NCI-H146 (cell line): ENCODE data around the gene RSF1.

ENCODE experiments used
- DNase-seq: peaks from one replicate; lab custom pipeline; 2025; lab: John Stamatoyannopoulos, UW

RSF1 gene

DNA sequence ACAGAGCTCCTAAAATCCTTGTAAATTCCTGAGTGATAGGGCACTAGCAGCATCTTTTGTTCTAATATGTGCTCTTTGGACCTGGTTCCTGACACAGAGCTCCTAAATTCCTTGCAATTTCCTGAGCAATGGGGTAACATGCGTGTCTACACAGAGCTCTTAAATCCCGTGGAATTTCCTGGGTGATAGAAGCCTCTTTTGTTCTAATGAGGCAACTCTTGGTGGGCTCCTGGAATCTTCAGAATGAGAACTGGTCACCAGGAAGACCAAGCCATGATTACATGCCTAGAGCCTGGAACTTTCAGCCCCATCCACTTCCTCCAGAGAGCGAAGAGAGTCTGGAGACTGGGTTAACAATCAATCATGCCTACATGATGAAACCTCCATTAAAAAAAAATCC lies 19.0 kb downstream of the RSF1 start:
- no peak for DNase-seq

DNA sequence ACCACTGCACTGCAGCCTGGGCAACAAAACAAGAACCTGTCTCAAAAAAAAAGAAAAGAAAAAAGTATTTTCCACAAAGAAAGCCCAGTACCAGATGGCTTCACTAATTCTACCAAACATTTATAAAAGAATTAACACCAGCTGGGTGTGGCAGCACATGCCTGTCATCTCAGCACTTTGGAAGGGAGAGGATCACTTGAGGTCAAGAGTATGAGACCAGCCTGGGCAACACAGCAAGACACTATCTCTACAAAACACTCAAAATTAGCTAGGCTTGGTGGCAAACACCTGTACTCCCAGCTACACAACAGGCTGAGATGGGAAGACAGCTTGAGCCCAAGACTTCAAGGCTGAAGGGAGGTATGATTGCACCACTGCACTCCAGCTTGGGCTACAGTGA lies 20.1 kb downstream of the RSF1 start:
- no peak for DNase-seq

DNA sequence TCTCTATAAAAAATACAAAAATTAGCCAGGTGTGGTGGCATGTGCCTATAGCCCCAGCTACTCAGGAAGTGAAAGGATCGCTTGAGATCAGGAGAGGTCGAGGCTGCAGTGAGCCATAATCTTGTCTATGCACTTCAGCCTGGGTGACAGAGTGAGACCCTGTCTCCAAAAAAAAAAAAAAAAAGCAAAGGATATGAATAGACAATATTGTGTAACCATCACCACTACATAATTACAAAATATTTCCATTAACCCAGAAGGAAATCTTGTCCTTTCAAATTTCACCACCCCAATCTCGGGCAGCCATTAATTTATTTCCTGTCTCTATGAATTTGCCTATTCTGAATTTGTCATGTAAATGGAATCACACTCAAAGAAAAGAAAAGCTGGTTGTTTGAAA lies 21.2 kb downstream of the RSF1 start:
- no peak for DNase-seq

DNA sequence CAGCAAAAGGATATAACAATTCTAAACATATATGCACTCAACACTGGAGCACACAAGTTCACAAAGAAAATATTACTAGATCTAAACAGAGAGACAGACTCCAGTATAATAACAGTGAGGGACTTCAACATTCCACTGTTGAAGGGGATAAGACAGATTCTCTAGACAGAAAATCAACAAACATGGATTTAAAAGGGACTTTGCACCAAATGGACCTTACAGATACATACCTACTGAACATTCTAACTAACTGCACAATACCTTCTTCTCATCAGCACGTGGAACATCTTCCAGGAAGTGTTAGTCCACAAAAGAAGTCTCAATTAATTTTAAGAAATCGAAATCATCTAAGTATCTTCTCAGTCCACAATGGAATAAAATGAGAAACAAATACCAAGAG lies 26.6 kb downstream of the RSF1 start:
- no peak for DNase-seq

DNA sequence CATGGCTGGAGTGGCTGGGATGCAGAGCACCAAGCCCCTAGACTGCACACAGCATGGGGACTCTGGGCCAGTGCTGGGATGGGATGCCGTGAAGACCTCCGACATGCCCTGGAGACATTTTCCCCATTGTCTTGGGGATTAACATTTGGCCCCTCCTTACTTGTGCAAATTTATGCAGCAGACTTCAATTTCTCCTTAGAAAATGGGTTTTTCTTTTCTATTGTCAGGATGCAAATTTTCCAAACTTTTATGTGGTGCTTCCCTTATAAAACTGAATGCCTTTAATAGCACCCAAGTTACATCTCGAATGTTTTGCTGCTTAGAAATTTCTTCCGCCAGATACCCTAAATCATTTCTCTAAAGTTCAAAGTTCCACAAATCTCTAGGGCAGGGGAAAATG lies 29.2 kb downstream of the RSF1 start:
- no peak for DNase-seq

DNA sequence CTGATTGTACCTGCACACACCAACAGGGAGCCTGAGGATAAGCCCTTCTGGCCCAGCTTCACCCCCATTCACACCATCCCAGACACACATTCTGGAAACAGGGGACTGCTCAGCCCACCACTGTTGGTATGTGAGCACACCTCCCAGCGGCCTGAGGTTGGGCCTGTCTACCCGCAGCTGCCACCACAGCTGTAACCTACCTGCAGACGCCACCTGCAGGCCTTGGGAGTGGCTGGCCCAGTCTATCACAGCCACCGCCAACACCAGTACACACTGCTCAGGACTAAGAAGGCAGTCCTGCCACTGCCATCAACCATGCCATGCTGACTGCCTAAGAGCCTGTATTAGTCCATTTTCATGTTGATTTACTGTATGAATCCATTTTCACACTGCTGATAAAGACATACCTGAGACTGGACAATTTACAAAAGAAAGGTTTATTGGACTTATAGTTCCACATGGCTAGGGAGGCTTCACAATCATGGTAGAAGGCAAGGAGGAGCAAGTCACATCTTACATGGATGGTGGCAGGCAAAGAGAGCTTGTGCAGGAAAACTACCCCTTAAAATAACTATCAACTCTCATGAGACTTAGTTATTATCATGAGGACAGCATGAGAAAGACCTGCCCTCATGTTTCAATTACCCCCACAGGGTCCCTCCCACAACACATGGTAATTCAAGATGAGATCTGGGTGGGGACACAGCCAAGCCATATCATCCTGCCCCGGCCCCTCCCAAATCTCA lies 30.6 kb downstream of the RSF1 start:
- DNase-seq: no peak

DNA sequence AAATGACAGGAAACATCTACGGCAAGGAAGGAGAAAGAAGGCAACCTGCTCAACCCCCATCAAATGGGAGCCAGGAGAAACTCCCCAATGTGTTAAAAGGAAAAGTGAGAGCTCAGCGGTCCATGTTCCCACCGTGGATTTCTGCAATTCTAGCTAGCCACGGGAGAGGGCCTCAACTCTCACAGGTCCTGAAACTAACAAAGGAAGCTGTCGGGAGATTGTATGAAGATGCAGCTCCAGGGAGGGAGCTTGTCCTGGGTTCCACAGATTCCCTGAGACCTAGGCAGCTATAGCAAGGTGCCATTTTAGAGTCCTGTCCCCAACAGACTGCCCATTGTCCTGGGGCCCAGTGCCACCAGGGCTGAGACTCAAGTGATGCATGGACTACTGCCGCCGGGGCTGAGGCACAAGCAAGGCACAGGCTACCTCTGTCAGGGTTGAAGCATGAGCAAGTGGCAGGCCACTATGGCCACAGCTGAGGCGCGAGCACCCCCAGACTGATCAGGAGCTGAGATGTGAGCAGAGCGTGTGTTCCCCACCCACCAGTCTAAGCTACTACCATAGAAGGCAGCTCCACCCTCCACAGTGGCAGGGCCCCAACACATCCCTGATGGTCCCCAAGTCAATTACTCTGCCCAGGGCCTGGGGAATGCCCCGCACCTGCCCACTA lies 31.3 kb downstream of the RSF1 start:
- DNase-seq: no peak

DNA sequence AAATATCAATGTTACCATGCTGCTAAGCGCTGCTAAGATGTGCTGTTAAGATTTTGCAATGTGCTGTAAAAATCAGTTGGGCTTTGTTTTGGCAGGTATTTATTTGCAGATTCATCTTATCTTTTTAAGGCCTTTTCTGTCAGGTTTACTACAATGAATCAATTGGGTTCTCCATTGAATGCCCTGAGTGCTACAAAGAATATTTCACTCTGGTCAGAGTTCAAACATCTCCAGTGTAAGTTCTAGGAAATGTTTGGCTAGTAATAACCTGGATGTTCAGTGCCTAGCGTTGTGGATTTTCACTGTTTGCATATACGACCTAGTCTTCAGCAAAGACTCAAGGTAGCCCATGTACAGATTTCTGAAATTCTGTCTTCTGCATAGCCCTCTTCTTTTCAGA lies 36.0 kb downstream of the RSF1 start:
- no peak for DNase-seq

DNA sequence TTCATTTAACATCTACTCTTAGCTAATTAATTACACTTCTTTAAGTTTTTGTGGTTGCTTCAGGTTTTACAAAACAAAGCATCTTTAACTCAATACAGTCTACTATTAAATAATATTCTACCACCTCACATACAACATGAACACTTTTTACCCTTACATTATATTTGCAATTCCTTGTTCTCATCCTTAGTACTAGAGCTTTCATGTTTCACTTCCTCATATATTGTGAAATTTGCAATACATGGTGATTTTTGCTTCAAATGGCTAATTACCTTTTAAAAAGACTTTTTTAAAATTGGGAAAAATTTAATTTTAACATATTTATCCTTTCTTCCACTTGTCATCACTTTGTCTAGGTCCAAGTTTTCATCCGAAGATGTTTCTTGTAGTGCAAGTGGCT lies 37.5 kb downstream of the RSF1 start:
- no peak for DNase-seq

DNA sequence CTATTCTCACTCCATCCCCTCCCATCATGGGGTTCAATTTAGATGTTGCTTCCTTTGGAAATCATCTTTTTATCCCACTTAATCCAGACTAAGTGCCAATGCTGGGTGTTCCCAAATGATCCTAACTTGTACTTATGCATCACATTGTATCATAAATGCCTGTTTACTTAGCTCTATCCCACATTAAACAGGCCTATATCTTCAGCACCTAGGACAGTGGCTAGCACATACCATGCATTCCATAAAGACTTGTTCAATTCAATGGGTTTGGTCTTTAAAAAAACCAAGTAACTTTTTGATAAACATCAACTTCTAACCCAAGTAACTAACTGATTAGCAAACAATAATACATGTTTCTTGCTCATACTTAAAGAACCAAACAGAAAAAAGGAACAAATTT lies 40.6 kb downstream of the RSF1 start:
- no peak for DNase-seq

DNA sequence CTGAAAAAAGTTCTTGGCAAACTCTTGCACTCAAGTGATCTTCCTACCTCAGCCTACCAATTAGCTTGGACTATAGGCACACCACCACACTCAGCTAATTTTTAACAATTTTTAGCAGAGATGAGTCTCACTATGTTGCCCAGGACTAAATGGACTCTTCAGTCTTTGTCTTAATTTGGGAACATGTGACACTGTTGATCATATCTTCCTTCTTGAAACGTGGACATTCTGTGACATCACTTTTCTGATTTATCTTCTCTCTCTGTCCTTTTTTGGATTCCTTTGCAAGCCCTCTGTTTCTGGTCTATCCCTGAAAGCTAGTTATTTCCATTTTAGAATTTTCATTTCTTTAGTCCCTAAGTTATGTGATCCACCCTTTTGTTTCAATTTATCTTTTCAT lies 42.0 kb downstream of the RSF1 start:
- DNase-seq: no peak

DNA sequence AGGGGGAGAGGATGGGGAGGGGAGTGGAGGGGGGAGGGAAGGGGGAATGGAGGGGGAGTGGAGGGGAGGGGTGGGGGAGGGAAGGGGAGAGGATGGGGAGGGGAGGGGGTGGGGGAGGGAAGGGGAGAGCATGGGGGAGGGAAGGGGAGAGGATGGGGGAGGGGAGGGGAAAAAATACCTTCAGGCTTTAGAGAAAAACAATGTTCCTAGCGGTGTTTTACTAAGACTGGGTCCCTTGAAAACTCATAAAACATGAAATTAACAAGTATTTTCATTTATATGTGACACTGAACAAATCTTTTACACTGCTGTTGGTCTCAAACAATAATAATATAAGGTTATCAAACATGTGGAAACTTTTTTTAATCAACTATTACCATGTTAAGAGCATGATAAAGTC lies 42.4 kb downstream of the RSF1 start:
- DNase-seq: no peak

DNA sequence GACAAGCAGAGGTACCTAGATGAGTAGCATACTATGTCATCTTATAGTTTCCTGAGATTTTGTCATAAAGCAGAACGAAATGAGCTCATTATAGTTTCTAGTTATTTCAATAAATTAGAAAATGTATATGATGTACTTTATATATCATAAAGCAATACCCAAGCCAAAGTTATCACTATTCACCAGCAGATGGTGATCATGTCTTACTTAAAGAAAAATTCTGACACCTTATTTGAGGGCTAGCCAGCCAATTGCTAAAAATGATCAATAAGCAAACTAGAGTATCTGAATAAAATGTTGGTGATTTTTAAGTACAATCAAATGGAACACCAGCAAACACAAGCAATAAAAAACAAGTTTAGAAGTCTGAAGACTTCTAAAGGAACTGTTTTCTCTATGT lies 44.1 kb downstream of the RSF1 start:
- DNase-seq: peak; percentile 3

DNA sequence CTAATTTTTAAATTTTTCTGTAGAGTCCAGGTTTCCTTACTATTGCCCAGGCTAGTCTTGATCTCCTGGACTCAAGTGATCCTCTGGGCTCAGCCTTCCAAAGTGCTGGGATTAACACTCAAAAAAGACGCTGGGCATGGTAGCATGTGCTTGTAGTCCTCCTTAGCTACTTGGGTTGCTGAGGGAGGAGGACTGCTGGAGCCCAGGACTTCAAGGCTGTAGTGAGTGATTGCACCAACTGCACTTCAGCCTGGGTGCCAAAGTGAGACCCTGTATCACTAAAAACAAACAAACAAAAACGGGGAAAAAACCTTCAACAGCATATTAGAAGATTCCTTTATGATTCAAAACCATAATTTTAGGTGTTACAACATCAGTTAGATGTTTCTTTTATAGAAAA lies 44.6 kb downstream of the RSF1 start:
- no peak for DNase-seq

DNA sequence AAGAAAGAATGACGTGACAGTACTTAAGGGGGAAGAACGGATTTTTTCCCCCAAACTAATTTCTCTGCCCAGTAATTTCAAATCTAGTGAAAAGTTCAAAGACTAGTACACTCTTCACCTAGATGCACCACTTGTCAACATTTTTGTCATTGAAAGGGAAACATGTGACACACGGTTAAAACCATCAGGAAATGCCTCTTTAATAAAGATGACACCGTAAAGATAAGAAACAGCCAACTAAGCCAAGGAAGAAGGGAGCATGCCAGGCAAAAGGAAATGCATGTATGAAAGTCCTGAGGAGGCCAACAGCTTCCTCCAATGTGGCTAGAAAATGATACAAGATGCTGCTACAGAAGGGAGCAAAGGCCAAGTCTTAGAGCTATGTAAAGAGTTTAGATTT lies 49.4 kb downstream of the RSF1 start:
- DNase-seq: no peak

DNA sequence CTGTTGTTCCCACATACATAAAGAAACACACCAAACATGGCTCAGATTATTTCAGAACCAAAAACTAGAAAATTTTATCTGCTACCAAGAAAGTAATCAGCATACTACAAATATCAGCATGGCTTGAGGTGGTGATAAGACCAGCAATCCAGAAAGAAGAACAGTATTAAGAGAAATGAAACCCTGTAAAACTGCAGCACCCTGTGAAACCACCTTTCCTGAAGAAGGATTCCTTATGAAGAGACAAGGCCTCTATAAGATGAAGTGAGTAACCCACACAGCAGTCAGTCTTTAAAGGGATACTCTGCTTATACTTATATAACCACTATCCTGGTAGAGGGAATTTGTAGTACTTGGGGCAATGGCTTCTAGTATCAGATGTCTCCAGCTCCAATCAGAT lies 49.9 kb downstream of the RSF1 start:
- no peak for DNase-seq

DNA sequence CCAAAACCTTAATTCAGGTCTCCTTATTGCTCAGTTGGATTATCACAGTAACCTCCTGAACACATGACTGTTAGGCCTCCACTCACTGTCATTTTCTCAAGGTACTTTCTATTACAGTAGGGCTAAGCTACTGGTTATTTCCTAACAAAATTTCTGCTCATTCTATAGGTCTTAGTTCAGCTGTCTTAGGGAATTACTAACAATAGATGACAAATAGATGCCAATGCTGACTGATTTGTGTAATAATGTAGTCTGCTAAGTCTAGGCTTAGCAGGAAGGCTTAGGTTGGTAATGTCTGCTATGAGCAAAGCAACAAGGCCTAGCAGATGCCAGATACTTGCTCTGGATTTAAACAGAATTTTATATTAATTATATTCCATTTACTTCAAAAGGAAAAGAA lies 58.1 kb downstream of the RSF1 start:
- no peak for DNase-seq

DNA sequence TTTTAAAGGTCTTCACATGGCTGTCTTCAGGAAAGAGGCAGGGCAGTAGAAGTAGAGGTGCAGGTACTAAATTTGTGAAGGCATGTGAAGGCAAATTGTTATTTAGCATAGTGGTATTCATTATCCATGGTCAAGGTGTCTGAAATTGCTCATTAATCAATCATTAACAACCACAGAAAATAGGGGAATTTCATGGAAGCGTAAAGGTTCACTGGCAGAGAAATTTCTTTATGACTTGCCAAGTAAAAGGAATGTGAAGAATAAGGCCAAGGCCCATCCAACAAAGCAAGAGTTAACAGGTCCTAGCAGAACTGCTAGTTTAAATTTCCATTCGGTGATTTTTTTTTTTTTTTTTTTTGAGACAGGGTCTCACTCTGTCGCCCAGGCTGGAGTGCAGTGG lies 59.0 kb downstream of the RSF1 start:
- no peak for DNase-seq

DNA sequence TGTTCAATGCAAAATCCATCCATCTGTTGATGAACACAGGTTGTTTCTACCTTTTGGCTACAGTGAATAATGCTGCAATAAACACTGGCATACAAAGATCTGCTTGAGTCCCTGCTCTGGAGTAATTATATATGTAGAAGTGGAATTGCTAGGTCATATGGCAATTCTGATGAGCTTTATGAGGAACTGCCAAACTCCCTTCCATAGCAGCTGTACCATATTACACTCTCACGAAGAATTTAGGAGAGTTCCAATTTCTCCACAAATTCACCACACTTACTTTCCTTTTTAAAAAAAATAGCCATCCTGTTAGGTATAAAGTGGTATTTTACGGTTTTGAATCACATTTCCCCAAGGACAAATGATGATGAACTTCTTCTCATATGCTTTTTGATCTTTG lies 62.2 kb downstream of the RSF1 start:
- no peak for DNase-seq

DNA sequence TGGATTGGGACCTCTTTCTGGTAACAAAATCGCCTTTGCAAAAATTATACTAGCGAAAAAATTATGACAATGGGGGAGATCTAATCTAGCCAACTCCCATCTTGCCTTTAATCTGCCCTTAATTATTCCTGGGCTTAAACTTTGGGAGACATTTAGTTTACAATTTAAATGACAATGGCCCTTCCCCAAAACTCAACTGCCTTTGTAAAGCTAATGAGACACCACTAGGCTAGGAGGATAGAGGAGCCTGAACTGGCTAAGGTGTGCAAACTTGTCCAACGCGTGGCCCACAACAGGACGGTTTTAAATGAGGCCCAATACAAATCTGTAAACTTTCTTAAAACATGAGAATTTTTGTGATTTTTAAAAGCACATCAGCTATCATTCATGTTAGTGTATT lies 67.3 kb downstream of the RSF1 start:
- no peak for DNase-seq

DNA sequence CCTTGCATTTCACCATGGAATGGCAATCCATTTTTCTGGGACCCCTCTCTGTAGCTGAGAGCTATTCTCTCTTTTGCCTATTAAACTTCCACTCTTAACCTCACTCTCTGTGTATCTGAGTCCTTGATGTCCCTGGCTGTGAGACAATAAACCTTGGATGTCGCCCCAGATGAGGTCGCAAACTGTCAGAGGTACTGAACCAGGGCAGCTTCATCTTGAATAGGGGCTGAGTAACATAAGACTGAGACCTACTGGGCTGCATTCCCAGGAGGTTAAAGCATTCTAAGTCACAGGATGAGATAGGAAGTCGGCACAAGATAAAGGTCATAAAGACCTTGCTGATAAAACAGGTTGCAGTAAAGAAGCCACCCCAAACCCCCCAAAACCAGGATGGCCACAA lies 68.0 kb downstream of the RSF1 start:
- no peak for DNase-seq

DNA sequence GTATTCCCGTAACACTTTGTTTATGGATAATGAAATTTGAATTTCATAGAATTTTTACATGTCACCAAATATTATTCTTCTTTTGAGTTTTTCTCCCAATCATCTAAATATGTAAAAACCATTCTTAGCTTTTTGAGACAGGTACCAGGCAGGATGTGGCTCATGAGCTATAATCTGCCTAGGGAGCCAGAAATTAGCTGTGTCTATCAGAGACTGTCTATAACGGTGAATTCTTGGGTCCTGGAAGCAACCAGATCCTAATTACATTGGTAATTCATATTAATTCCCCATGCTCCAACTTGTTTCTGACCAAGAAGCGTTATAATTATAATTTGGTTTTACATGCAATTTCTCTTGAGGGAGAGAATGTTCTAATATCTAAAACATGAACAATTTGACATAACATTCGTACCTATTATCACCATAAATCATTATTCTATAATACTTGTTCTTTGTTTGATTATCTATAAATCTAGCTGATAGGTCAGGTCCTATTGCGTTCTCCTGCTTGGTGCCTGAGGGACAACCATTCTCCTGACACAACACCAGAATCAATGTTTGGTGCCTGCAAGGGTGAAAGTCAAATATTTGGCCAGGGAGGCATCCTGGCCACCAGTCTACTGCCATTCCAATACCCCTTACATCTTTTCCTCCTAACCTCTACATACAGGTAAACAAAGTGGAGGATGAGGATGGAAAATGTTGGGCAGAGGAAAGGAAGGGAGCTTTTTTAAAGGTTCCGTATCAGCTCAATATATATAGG lies 69.9 kb downstream of the RSF1 start:
- no peak for DNase-seq

DNA sequence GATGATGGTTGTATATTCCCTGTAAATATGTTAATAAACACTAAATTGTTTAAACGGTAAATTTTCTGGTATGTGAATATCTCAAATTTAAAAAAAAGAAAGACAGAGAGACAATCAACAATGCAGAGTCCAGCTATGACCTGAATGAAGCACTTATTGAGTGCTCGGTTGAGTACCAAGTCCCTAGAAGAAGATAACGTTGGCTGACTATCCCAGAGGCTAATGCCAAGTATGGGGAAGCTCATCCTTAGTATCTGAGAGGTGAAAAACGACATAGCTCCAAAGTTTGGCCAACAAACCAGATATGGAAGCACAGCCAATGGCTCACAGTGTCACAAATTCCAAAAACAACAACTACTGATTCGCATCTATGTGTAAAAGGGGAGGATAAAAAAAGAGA lies 71.3 kb downstream of the RSF1 start:
- DNase-seq: no peak
